GM20000 (cell line): ENCODE results near the gene ALOX5AP.

Experiments used
- DNase-seq: peaks from one replicate; pipeline ENCODE4 v3.0.0; 2012; ENCODE audit warnings: low spot score
- TF ChIP-seq, protein P1 (sequence below): IDR thresholded peaks from 2 replicates; pipeline ENCODE4 v1.5.1; 2012; ENCODE audit warnings: mild to moderate bottlenecking, control low read depth; ENCODE audit errors: extremely low read depth, missing control alignments

Gene ALOX5AP

DNA sequence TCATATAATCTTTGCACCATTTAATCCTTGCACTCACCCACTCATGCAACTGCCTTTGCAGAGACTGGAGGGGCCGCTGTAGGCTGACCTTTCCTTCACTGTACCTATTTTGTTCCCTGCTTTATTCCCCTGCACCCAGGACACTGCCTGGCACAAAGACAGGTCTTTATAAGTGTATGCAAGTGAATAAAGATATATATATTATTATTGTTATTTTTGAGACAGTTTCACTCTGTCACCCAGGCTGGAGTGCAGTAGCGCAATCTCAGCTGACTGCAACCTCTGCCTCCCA is 3.8 kb downstream of the ALOX5AP start:
- TF ChIP-seq, protein P1, sequence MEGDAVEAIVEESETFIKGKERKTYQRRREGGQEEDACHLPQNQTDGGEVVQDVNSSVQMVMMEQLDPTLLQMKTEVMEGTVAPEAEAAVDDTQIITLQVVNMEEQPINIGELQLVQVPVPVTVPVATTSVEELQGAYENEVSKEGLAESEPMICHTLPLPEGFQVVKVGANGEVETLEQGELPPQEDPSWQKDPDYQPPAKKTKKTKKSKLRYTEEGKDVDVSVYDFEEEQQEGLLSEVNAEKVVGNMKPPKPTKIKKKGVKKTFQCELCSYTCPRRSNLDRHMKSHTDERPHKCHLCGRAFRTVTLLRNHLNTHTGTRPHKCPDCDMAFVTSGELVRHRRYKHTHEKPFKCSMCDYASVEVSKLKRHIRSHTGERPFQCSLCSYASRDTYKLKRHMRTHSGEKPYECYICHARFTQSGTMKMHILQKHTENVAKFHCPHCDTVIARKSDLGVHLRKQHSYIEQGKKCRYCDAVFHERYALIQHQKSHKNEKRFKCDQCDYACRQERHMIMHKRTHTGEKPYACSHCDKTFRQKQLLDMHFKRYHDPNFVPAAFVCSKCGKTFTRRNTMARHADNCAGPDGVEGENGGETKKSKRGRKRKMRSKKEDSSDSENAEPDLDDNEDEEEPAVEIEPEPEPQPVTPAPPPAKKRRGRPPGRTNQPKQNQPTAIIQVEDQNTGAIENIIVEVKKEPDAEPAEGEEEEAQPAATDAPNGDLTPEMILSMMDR: no peak
- DNase-seq: no peak

DNA sequence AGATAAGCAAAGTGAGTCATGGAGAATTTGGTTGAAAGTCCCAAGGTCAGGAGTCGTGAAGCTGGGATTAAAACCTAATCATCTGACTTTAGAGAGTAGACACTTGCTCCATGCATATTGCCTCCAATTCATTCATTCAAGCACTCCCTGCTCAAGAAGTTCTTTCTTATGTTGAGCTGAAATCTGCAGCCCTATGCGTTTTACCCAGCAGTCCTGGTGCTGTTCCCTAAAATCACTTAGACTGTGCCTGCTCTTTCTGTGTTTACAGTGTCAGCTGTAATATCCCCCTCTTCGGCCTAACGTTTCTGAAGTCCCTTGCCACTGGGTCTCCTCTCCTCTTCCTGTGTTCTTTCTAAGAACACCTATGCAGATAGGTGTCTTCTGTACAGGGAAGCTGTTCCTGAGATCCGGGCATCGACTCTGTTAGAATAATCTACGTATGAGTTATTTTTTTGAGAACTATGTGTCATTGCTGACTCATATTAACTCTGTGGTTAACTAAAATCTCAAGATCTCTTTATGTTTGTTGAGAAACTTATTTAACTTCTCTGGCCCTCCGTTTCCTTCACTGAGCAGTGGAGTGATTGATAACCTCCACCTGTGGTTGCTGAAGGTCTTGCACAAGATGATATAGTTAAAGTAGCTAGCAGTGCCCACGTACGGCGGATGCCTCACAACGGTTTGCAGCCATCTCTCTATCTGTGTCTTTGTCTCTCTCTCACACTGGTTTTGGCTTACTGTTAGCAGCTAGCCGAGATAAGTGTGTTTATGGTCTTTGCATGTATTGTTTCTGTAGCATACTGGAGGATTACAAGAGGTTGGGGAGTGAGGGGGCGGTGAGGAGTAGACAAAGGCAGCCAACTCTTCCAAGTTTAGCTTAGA is 4.7 kb downstream of the ALOX5AP start:
- TF ChIP-seq, protein P1: no peak
- DNase-seq: peak; percentile 60

DNA sequence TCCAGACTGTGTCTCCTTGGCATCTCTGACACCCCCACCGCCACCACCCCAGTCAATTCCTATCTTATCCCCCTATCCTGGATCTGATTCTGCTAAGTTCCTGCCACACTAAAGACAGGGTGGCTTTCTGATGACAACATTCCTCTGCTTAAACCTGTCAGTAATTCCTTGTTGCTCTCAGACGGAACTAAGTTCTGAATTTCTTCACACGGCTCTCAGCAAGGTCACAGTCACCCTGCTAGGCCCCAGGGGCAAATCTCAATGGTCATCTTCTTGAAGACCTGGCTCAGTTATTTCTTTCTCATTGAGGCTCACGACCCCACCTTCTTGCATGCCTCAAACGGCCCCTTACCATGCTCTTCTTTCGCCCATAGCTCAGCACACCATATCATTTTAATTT is 7.6 kb downstream of the ALOX5AP start:
- no peak for DNase-seq
- TF ChIP-seq, protein P1: no peak

DNA sequence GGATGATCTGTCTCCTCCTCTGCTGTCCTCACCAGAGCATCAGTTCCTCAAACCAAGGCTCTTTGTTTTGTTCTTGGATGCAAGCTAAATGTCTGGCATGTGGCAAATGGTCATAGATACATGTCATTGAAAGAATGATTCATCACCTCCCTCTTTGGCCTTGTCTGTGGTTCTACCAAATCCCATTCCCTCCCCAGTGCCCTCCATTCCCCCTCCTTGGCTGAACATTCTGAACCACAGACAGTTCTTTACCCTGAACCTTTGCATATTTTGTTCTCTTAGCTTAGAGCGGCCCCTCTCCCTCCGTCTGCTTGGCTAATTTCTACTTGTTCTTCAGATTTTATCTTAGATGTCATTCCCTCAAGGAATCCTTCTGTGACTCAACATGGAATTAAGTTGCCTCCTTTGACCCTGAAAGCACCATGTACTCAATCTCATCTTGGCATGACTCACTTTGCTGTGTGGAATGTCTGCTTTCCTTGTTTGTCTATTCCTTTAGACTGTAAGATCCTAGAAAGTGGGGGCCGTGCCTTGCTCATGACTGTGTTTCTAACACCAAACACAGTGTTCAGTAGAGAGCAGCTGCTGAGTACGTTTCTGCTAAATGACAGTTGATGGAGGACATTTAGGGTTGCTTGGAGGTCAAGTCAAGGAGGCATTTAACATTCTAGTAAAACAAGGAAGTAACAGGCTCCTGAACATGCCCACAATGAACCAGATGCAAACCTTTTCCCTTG is 8.1 kb downstream of the ALOX5AP start:
- no peak for DNase-seq
- TF ChIP-seq, protein P1: no peak

DNA sequence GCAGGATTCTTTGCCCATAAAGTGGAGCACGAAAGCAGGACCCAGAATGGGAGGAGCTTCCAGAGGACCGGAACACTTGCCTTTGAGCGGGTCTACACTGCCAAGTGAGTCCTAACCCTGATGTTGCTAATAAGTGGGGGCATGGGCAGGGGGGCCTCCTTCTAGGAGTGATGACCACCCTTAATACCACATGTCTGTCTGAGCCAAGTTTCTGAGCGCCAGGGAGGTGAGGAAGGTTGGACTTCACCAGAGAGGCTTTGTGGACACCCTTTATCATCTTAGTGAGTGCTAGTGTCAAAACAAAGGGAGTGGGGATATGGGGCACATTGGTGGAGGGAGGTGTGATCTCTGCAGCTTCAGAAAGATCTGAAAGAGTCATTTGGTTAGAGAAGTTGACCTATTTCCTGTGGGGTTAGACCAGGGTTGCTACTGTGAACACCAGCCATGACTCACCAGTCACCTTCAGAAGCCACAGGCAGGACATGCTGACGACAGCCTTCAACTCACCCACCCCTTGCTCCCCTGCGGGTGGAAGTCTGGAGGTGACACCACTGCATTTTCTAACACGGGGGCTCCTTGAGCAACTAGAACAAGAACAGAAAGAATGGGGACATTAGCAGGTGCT is 8.8 kb downstream of the ALOX5AP start:
- peak; percentile 88 for DNase-seq
- TF ChIP-seq, protein P1: no peak

DNA sequence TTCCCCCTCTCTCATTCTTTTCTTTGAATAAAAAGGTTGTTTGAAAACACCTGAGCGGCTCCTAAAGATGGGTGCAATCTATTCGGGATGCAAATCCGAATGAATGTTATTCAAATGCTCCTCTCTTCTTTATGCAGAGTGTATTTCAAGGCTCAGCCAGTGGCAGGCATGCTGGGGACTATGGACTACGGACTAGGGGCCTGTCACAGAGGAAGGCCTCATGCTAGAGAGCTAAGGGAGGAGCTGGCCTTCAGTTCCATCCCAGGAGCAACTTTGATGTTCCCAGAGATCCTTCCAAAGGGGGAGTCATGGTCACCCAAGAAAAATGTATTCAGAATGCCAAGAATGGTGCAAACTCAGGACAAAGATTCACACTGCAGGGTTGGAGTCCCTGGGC is 9.3 kb downstream of the ALOX5AP start:
- TF ChIP-seq, protein P1: peak; percentile 5
- DNase-seq: no peak
